Neural progenitor cell (in vitro differentiated cells): ENCODE data around the gene MARCHF3. TPM values are rescaled to one million over a fixed set of nuclear protein-coding genes. Genes with fewer than 3 reads are reported as not detected.

Experiments
- DNase-seq: peaks from one replicate; pipeline ENCODE4 v3.0.0-alpha.2; 2016; ENCODE audit warnings: low spot score
- H2AFZ ChIP-seq: fragments of 200-600 bp; sonication (generic); replicated peaks from 2 replicates; pipeline ENCODE4 v1.6.1; 2016; ENCODE audit warnings: antibody characterized with exemption
- H3F3A ChIP-seq: fragments of 200-600 bp; sonication (generic); 2 replicates; pipeline ENCODE4 v1.6.1; 2016; ENCODE audit warnings: antibody characterized with exemption, low read depth
- H3K27ac ChIP-seq: fragments of 200-600 bp; sonication (generic); 2 replicates; pipeline ENCODE4 v1.5.1; 2016; ENCODE audit warnings: mild to moderate bottlenecking
- H3K27me3 ChIP-seq: fragments of 200-600 bp; sonication (generic); 2 replicates; pipeline ENCODE4 v1.6.1; 2016; ENCODE audit warnings: mild to moderate bottlenecking, moderate library complexity
- H3K36me3 ChIP-seq: fragments of 200-600 bp; sonication (generic); 2 replicates; pipeline ENCODE4 v1.5.1; 2016
- H3K4me1 ChIP-seq: fragments of 200-600 bp; sonication (generic); 2 replicates; pipeline ENCODE4 v1.6.1; 2016; ENCODE audit warnings: mixed run types
- H3K4me2 ChIP-seq: fragments of 200-600 bp; sonication (generic); 2 replicates; pipeline ENCODE4 v1.6.1; 2016
- H3K4me3 ChIP-seq: fragments of 200-600 bp; sonication (generic); 2 replicates; pipeline ENCODE4 v1.5.1; 2016
- H3K79me2 ChIP-seq: fragments of 200-600 bp; sonication (generic); 2 replicates; pipeline ENCODE4 v1.6.1; 2016; ENCODE audit warnings: low read depth
- H3K9ac ChIP-seq: fragments of 200-600 bp; sonication (generic); 2 replicates; pipeline ENCODE4 v1.6.1; 2016
- H3K9me3 ChIP-seq: fragments of 200-600 bp; sonication (generic); 2 replicates; pipeline ENCODE4 v1.5.1; 2016; ENCODE audit warnings: low read depth
- H4K20me1 ChIP-seq: fragments of 200-600 bp; sonication (generic); 2 replicates; pipeline ENCODE4 v1.6.1; 2016; ENCODE audit warnings: low read depth
- H3K27ac Mint-ChIP-seq: 3 replicates; pipeline ENCODE4 v1.8.0; 2021; ENCODE audit warnings: mixed read lengths
- H3K27me3 Mint-ChIP-seq: 2 replicates; pipeline ENCODE4 v1.8.0; 2022; ENCODE audit warnings: low read depth, mild to moderate bottlenecking, inconsistent platforms, moderate library complexity, mixed read lengths; ENCODE audit not compliant: insufficient read depth
- H3K36me3 Mint-ChIP-seq: 3 replicates; pipeline ENCODE4 v1.8.0; 2021; ENCODE audit warnings: mixed read lengths
- H3K4me1 Mint-ChIP-seq: 3 replicates; pipeline ENCODE4 v1.8.0; 2021; ENCODE audit warnings: mixed read lengths
- H3K4me3 Mint-ChIP-seq: 3 replicates; pipeline ENCODE4 v1.8.0; 2021; ENCODE audit warnings: mild to moderate bottlenecking, moderate library complexity, mixed read lengths
- H3K9me3 Mint-ChIP-seq: 3 replicates; pipeline ENCODE4 v1.8.0; 2020; ENCODE audit warnings: mixed read lengths
- CTCF ChIP-seq: fragments of 200-600 bp; sonication (generic); IDR thresholded peaks from 2 replicates; pipeline ENCODE4 v1.5.1; 2017; ENCODE audit warnings: antibody characterized with exemption, mild to moderate bottlenecking
- EZH2 ChIP-seq: fragments of 200-600 bp; sonication (generic); IDR thresholded peaks from 2 replicates; pipeline ENCODE4 v1.6.1; 2017; ENCODE audit warnings: antibody characterized with exemption, mild to moderate bottlenecking, moderate library complexity
- EZH2phosphoT487 ChIP-seq: fragments of 200-600 bp; sonication (generic); IDR thresholded peaks from 2 replicates; pipeline ENCODE4 v1.6.1; 2017; ENCODE audit warnings: antibody characterized with exemption
- total RNA-seq: library from RNA; depleted of rRNA; stranded (reverse); fragments of >200 nt; gene quantifications from 2 replicates; pipeline ENCODE4 v1.2.3, GENCODE V29; 2015; ENCODE audit warnings: low replicate concordance

MARCHF3 gene
- total RNA-seq, 1 donor from 2014 or later: 6.1 TPM

- Histone ChIP-seq H3K4me1 (peaks cover 6% of the 10 kb centered on the region), H3K9ac (no peak overlapping the region), H3K36me3 (no peaks in the 10 kb centered on the region), H3K79me2 (no peaks in the 10 kb centered on the region), H2AFZ (no peak overlapping the region), H4K20me1 (no peaks in the 10 kb centered on the region), H3K27ac (no peak overlapping the region), H3K4me2 (no peak overlapping the region), H3K27me3 (no peaks in the 10 kb centered on the region), H3K9me3 (no peaks in the 10 kb centered on the region), H3F3A (no peaks in the 10 kb centered on the region), H3K4me3 (no peak overlapping the region)
- Mint-ChIP-seq H3K36me3 (no peaks in the 10 kb centered on the region), H3K9me3 (peaks cover 3% of the 10 kb centered on the region), H3K27ac (no peak overlapping the region), H3K4me1 (no peaks in the 10 kb centered on the region), H3K4me3 (no peak overlapping the region), H3K27me3 (peaks cover 2% of the 10 kb centered on the region)
- no peak for TF ChIP-seq EZH2phosphoT487
- TF ChIP-seq EZH2: no peak
- TF ChIP-seq CTCF: no peak
- DNase-seq: no peak
Measured at GRCh38 chr5:126988021-126988569, 42.3 kb downstream of the MARCHF3 start.

GRCh38 chr5:126987271-126987899 is 43.0 kb downstream of the MARCHF3 start:
- no peak for TF ChIP-seq EZH2phosphoT487
- no peak for TF ChIP-seq CTCF
- TF ChIP-seq EZH2: no peak
- Histone ChIP-seq H3F3A (no peaks in the 10 kb centered on the region), H3K27me3 (no peaks in the 10 kb centered on the region), H3K9me3 (no peaks in the 10 kb centered on the region), H4K20me1 (no peaks in the 10 kb centered on the region), H3K4me3 (no peak overlapping the region), H3K27ac (no peak overlapping the region), H3K9ac (no peak overlapping the region), H3K4me2 (no peak overlapping the region), H2AFZ (no peak overlapping the region), H3K4me1 (peaks cover 6% of the 10 kb centered on the region), H3K79me2 (no peaks in the 10 kb centered on the region), H3K36me3 (no peaks in the 10 kb centered on the region)
- H3K36me3 Mint-ChIP-seq: no peaks in the 10 kb centered on the region
- H3K27ac Mint-ChIP-seq: no peak overlapping the region
- no peaks in the 10 kb centered on the region for H3K4me1 Mint-ChIP-seq
- DNase-seq: no peak
- peaks cover 3% of the 10 kb centered on the region for H3K9me3 Mint-ChIP-seq
- peaks cover 2% of the 10 kb centered on the region for H3K27me3 Mint-ChIP-seq
- no peak overlapping the region for H3K4me3 Mint-ChIP-seq

DNA sequence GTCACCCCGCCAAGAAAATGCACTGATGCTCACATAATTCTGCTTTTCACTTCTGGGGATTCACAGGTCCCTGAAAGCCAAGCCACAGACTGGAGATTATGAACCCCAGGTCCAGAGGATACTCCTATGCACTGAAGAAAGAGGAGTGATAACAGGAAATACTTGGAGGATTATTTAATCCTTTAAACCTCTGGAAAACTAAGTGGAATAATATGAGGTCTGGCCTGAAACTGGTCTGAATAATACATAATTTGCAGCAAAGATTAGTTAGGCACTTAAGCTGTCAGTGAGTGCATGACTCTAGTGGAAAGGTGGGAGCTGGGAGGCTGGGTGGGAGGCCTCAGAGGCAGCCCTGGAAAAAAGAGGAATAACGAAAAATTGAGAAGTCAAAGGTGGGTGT is 45.7 kb downstream of the MARCHF3 start:
- Mint-ChIP-seq H3K9me3 (peaks cover 2% of the 10 kb centered on the region), H3K4me1 (no peaks in the 10 kb centered on the region), H3K27ac (no peak overlapping the region), H3K27me3 (peaks cover 2% of the 10 kb centered on the region), H3K4me3 (no peak overlapping the region), H3K36me3 (no peaks in the 10 kb centered on the region)
- H3K4me3 ChIP-seq: no peak overlapping the region
- no peak overlapping the region for H2AFZ ChIP-seq
- no peak overlapping the region for H3K4me2 ChIP-seq
- H3K36me3 ChIP-seq: no peaks in the 10 kb centered on the region
- H3K79me2 ChIP-seq: no peaks in the 10 kb centered on the region
- no peak overlapping the region for H3K27ac ChIP-seq
- DNase-seq: no peak
- H3F3A ChIP-seq: no peaks in the 10 kb centered on the region
- H4K20me1 ChIP-seq: no peaks in the 10 kb centered on the region
- H3K4me1 ChIP-seq: peaks cover 6% of the 10 kb centered on the region
- no peak overlapping the region for H3K9ac ChIP-seq
- H3K9me3 ChIP-seq: no peaks in the 10 kb centered on the region
- H3K27me3 ChIP-seq: no peaks in the 10 kb centered on the region
- TF ChIP-seq CTCF (no peak), EZH2 (no peak), EZH2phosphoT487 (no peak)
